Measurements from ENCODE around the gene TULP4. TPM values are rescaled to one million over a fixed set of nuclear protein-coding genes. Genes with fewer than 3 reads are reported as not detected.

TULP4 gene
- total RNA-seq, 1 experiment from 2014 or later = 126 TPM

GRCh38 chr6:158266131-158266530, 46.1 kb upstream of the TULP4 start:
- intact Hi-C loops (cut with micrococcal nuclease; ENCODE audit: unreplicated experiment) = no loop called here
- Histone ChIP-seq H3K36me3 (ENCODE audit: control insufficient read depth, insufficient read depth, low read length) (peaks cover 3% of the 10 kb centered on the region; the same call in 1 of the 2 replicates), H3K4me1 (no peaks in the 10 kb centered on the region), H3K4me3 (ENCODE audit: low read depth, low read length) (no peak overlapping the region), H3K9me3 (no peaks in the 10 kb centered on the region), H3K27me3 (replicated peaks; ENCODE audit: control insufficient read depth, insufficient read depth, low read length) (no peaks in the 10 kb centered on the region)
- no peak for DNase-seq
- TF ChIP-seq, protein P1, sequence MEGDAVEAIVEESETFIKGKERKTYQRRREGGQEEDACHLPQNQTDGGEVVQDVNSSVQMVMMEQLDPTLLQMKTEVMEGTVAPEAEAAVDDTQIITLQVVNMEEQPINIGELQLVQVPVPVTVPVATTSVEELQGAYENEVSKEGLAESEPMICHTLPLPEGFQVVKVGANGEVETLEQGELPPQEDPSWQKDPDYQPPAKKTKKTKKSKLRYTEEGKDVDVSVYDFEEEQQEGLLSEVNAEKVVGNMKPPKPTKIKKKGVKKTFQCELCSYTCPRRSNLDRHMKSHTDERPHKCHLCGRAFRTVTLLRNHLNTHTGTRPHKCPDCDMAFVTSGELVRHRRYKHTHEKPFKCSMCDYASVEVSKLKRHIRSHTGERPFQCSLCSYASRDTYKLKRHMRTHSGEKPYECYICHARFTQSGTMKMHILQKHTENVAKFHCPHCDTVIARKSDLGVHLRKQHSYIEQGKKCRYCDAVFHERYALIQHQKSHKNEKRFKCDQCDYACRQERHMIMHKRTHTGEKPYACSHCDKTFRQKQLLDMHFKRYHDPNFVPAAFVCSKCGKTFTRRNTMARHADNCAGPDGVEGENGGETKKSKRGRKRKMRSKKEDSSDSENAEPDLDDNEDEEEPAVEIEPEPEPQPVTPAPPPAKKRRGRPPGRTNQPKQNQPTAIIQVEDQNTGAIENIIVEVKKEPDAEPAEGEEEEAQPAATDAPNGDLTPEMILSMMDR (IDR thresholded peaks at IDR 0.05; ENCODE audit: insufficient read depth in 1 of 2, low read depth in 1 of 2, low read length in 1 of 2, severe bottlenecking in 1 of 2, unreplicated experiment in 1 of 2) = no peak
- BruUV-seq (replicated peaks) = no TSS peak
- peaks cover 61% of the 10 kb centered on the region for H3K36me3 Mint-ChIP-seq (ENCODE audit: insufficient read depth, unreplicated experiment)
- no peaks in the 10 kb centered on the region for H3K4me1 Mint-ChIP-seq (ENCODE audit: low read depth, unreplicated experiment)
- no peaks in the 10 kb centered on the region for H3K9me3 Mint-ChIP-seq (ENCODE audit: unreplicated experiment)
- POLR2A ChIA-PET = no interaction called here
- no peak overlapping the region for H3K4me3 Mint-ChIP-seq (ENCODE audit: unreplicated experiment)
- CTCF ChIA-PET = no interaction called here
- no peaks in the 10 kb centered on the region for H3K27me3 Mint-ChIP-seq (ENCODE audit: insufficient read depth, unreplicated experiment)
- H3K27ac Mint-ChIP-seq (ENCODE audit: unreplicated experiment) = no peak overlapping the region

DNA sequence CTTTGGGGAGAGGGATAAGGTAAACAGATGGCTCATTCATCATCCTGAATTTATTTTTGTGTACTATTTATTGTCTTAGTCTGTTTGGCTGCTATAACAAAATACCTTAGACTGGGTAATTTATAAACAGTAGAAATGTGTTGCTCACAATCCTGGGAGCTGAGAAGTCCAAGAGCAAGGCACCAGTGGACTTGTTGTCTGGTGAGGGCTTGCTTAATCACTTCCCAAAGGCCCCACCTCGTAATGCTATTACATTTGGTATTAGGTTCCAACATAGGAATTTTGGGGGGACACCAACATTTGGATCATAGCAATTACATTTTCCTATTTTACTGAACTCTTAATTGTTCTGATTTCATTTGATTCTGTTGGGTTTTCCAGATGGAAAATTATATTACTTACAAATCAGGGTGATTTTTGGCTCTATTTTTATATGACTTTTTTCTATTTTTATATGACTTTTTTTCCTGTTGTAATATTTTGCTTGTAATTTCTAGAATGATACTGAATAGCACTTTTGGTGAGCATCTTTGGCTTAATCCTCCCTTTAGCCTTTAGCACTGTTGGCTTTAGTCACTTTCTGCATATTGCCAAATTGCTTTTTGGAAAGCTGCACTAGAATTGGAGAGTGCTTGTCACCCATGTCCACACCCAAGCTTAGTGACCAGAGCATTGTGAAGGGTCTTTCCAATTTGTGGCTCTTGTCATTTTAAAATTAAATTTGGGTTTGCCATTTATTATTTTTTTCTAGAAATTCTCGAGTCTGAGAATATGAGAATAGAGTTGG, 43.7 kb upstream of the TULP4 start:
- no peak for DNase-seq
- H3K4me1 ChIP-seq = no peaks in the 10 kb centered on the region
- H3K27me3 Mint-ChIP-seq (ENCODE audit: insufficient read depth, unreplicated experiment) = no peaks in the 10 kb centered on the region
- H3K4me3 Mint-ChIP-seq (ENCODE audit: unreplicated experiment) = no peak overlapping the region
- H3K27me3 ChIP-seq (replicated peaks; ENCODE audit: control insufficient read depth, insufficient read depth, low read length) = no peaks in the 10 kb centered on the region
- H3K36me3 ChIP-seq (ENCODE audit: control insufficient read depth, insufficient read depth, low read length) = peaks cover 3% of the 10 kb centered on the region; the same call in 1 of the 2 replicates
- H3K27ac Mint-ChIP-seq (ENCODE audit: unreplicated experiment) = no peak overlapping the region
- H3K9me3 ChIP-seq = no peaks in the 10 kb centered on the region
- intact Hi-C loops (cut with micrococcal nuclease; ENCODE audit: unreplicated experiment) = no loop called here
- no TSS peak for BruUV-seq (replicated peaks)
- no peaks in the 10 kb centered on the region for H3K9me3 Mint-ChIP-seq (ENCODE audit: unreplicated experiment)
- no peaks in the 10 kb centered on the region for H3K4me1 Mint-ChIP-seq (ENCODE audit: low read depth, unreplicated experiment)
- ChIA-PET POLR2A (no interaction called here), CTCF (no interaction called here)
- no peak overlapping the region for H3K4me3 ChIP-seq (ENCODE audit: low read depth, low read length)
- TF ChIP-seq, protein P1 (IDR thresholded peaks at IDR 0.05; ENCODE audit: insufficient read depth in 1 of 2, low read depth in 1 of 2, low read length in 1 of 2, severe bottlenecking in 1 of 2, unreplicated experiment in 1 of 2) = no peak
- H3K36me3 Mint-ChIP-seq (ENCODE audit: insufficient read depth, unreplicated experiment) = peaks cover 56% of the 10 kb centered on the region

GRCh38 chr6:158269657-158270056, 42.6 kb upstream of the TULP4 start:
- intact Hi-C loops (cut with micrococcal nuclease; ENCODE audit: unreplicated experiment) = no loop called here
- peaks cover 56% of the 10 kb centered on the region for H3K36me3 Mint-ChIP-seq (ENCODE audit: insufficient read depth, unreplicated experiment)
- TF ChIP-seq, protein P1 (IDR thresholded peaks at IDR 0.05; ENCODE audit: insufficient read depth in 1 of 2, low read depth in 1 of 2, low read length in 1 of 2, severe bottlenecking in 1 of 2, unreplicated experiment in 1 of 2) = no peak
- H3K27ac Mint-ChIP-seq (ENCODE audit: unreplicated experiment) = no peak overlapping the region
- ChIA-PET CTCF (no interaction called here), POLR2A (no interaction called here)
- Histone ChIP-seq H3K4me1 (no peaks in the 10 kb centered on the region), H3K4me3 (ENCODE audit: low read depth, low read length) (no peak overlapping the region), H3K9me3 (no peaks in the 10 kb centered on the region), H3K36me3 (ENCODE audit: control insufficient read depth, insufficient read depth, low read length) (peaks cover 3% of the 10 kb centered on the region; the same call in 1 of the 2 replicates), H3K27me3 (replicated peaks; ENCODE audit: control insufficient read depth, insufficient read depth, low read length) (no peaks in the 10 kb centered on the region)
- no peaks in the 10 kb centered on the region for H3K27me3 Mint-ChIP-seq (ENCODE audit: insufficient read depth, unreplicated experiment)
- BruUV-seq (replicated peaks) = no TSS peak
- H3K4me1 Mint-ChIP-seq (ENCODE audit: low read depth, unreplicated experiment) = no peaks in the 10 kb centered on the region
- DNase-seq = no peak
- no peak overlapping the region for H3K4me3 Mint-ChIP-seq (ENCODE audit: unreplicated experiment)
- no peaks in the 10 kb centered on the region for H3K9me3 Mint-ChIP-seq (ENCODE audit: unreplicated experiment)
